ENCODE measurements around the gene DPP10. TPM values are rescaled to one million over a fixed set of nuclear protein-coding genes. Genes with fewer than 3 reads are reported as not detected.

DPP10 gene
- total RNA-seq, 2 experiments from 2014 or later = not detected

GRCh38 chr2:114496959-114497358 lies 54.5 kb downstream of the DPP10 start:
- Mint-ChIP-seq H3K27ac (no peak overlapping the region), H3K4me1 (ENCODE audit: low read depth) (no peaks in the 10 kb centered on the region), H3K9me3 (no peaks in the 10 kb centered on the region), H3K4me3 (no peak overlapping the region), H3K36me3 (ENCODE audit: low read depth) (no peaks in the 10 kb centered on the region), H3K27me3 (no peaks in the 10 kb centered on the region)
- ChIA-PET POLR2A (no interaction called here), CTCF (no interaction called here)
- TF ChIP-seq CTCF (IDR thresholded peaks at IDR 0.05) = no peak
- DNase-seq (no peak), ATAC-seq (no peak)
- intact Hi-C loops (cut with micrococcal nuclease) = no loop called here

GRCh38 chr2:114499101-114499500 lies 56.7 kb downstream of the DPP10 start:
- Mint-ChIP-seq H3K9me3 (no peaks in the 10 kb centered on the region), H3K4me3 (no peak overlapping the region), H3K27me3 (no peaks in the 10 kb centered on the region), H3K36me3 (ENCODE audit: low read depth) (no peaks in the 10 kb centered on the region), H3K27ac (no peak overlapping the region), H3K4me1 (ENCODE audit: low read depth) (no peaks in the 10 kb centered on the region)
- ATAC-seq (no peak), DNase-seq (no peak)
- no peak for TF ChIP-seq CTCF (IDR thresholded peaks at IDR 0.05)
- intact Hi-C loops (cut with micrococcal nuclease) = no loop called here
- POLR2A ChIA-PET = no interaction called here
- CTCF ChIA-PET = no interaction called here

GRCh38 chr2:114507744-114508143 lies 65.3 kb downstream of the DPP10 start:
- Mint-ChIP-seq H3K36me3 (ENCODE audit: low read depth) (no peaks in the 10 kb centered on the region), H3K4me3 (no peak overlapping the region), H3K27me3 (peaks cover 2% of the 10 kb centered on the region), H3K4me1 (ENCODE audit: low read depth) (no peaks in the 10 kb centered on the region), H3K27ac (no peak overlapping the region), H3K9me3 (no peaks in the 10 kb centered on the region)
- intact Hi-C loops (cut with micrococcal nuclease) = no loop called here
- ChIA-PET CTCF (no interaction called here), POLR2A (no interaction called here)
- no peak for ATAC-seq
- TF ChIP-seq CTCF (IDR thresholded peaks at IDR 0.05) = no peak
- no peak for DNase-seq

GRCh38 chr2:114515882-114516281 lies 73.4 kb downstream of the DPP10 start:
- no peaks in the 10 kb centered on the region for H3K4me1 Mint-ChIP-seq (ENCODE audit: low read depth)
- H3K4me3 Mint-ChIP-seq = no peak overlapping the region
- H3K27ac Mint-ChIP-seq = no peak overlapping the region
- CTCF ChIA-PET = no interaction called here
- ATAC-seq = no peak
- TF ChIP-seq CTCF (IDR thresholded peaks at IDR 0.05) = no peak
- H3K27me3 Mint-ChIP-seq = no peaks in the 10 kb centered on the region
- intact Hi-C loops (cut with micrococcal nuclease) = no loop called here
- H3K36me3 Mint-ChIP-seq (ENCODE audit: low read depth) = no peaks in the 10 kb centered on the region
- no peak for DNase-seq
- POLR2A ChIA-PET = no interaction called here
- no peaks in the 10 kb centered on the region for H3K9me3 Mint-ChIP-seq

- H3K9me3 Mint-ChIP-seq = no peaks in the 10 kb centered on the region
- H3K27ac Mint-ChIP-seq = no peak overlapping the region
- no peak for TF ChIP-seq CTCF (IDR thresholded peaks at IDR 0.05)
- POLR2A ChIA-PET = no interaction called here
- ATAC-seq = no peak
- DNase-seq = no peak
- CTCF ChIA-PET = no interaction called here
- H3K27me3 Mint-ChIP-seq = no peaks in the 10 kb centered on the region
- intact Hi-C loops (cut with micrococcal nuclease) = no loop called here
- no peaks in the 10 kb centered on the region for H3K36me3 Mint-ChIP-seq (ENCODE audit: low read depth)
- H3K4me1 Mint-ChIP-seq (ENCODE audit: low read depth) = no peaks in the 10 kb centered on the region
- no peak overlapping the region for H3K4me3 Mint-ChIP-seq
Observed at GRCh38 chr2:114517580-114517979, 75.1 kb downstream of the DPP10 start.

All from activated CD8-positive, alpha-beta T cell treated with anti-CD3 and anti-CD28 coated beads for 36 hours (primary cell).